ENCODE measurements around the gene RHOV.

The RHOV gene

DNA sequence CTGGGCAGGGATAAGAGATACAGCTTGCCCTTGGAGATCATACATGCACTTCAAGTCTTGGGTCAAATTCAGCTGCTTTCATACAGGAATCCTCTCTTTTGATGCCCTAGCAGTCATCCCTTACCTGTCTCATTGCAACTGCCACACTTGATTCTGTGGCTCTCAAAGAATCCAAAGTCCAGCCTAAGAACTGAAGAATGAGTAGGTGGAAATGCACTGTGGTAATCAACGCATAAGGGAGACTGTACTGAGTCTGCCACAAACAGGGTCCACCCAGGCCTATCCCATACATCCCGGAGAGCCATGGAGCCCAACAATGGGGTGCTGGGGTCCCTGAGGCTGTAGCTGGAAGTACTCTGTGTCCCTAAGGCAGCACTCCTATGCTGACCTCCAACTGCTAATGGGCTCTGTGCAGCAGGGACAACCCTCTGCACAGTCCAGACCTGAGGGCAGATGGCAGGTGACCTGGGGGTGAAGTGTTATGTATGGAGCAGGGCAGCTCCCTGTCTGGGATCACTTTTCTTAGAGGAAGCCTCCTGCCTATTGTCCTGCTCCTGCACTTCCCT, 18.5 kb upstream of the RHOV start:
- ChIA-PET CTCF (interaction anchor here (0.6 to 5.0 kb wide), 13 partner anchors 12 to 211 kb away, joined by 3 to 95 read pairs (median 6); partner anchors contain the start of gene RHOV), POLR2A (ENCODE audit: low non-redundant PET) (no interaction called here)
- peak overlapping the region; percentile 89 for H3K27ac ChIP-seq
- TF ChIP-seq CTCF (conservative IDR thresholded peaks at IDR 0.05; ENCODE audit: low read depth), result no peak
- no peak for DNase-seq (ENCODE audit: low spot score)

DNA sequence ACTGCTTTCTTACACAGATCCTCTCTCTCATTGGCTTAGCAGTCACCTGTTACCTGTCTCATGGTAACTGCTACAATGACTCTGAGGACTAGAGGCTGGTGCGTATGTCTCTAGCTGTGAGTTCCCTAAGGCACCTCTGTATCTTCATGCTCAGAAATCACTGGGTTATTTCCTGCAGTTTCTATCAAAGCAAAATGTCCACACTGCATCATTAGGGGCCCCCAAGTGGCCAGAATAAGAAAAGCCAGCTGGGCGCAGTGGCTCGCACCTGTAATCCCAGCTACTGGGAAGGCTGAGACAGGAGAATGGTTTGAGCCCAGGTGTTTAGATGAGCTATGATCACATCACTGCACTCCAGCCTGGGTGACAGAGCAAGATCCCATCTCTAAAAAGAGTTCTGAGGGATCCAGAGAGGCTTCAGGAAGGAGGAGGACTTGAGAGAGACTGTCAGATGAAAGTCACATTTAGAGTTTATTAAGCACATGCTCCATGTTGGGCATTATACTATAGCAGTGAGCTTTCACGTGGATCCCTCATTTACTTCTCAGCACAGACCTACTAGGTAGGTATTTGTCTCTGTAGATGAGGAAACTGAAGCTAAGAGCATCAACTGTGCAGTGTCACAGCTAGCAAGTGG, 17.9 kb upstream of the RHOV start:
- DNase-seq (ENCODE audit: low spot score), result peak; percentile 59
- H3K27ac ChIP-seq, result no peak overlapping the region
- POLR2A ChIA-PET (ENCODE audit: low non-redundant PET), result no interaction called here
- peak; percentile 96 for TF ChIP-seq CTCF (conservative IDR thresholded peaks at IDR 0.05; ENCODE audit: low read depth)
- CTCF ChIA-PET, result interaction anchor here (0.6 to 5.0 kb wide), 16 partner anchors 11 to 212 kb away, joined by 3 to 95 read pairs (median 5); partner anchors contain the start of gene RHOV

DNA sequence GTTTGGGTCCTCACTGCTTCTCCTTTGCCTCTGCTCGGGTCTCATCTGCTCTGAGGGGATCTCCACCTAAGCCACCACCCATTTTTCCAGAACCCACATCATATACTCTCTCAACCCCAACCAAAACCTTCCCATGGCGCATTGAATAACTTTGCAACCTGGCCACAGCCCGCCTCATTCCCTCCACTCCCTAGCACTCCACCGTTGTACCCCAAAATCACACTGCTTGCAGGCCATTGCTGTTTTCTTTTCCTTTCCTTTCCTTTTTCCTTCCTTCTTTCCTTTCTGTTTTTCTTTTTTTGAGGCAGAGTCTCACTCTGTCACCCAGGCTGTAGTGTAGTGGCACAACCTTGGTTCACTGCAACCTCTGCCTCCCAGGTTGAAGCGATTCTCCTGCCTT, 17.1 kb upstream of the RHOV start:
- ChIA-PET POLR2A (ENCODE audit: low non-redundant PET) (no interaction called here), CTCF (interaction anchor here (0.6 to 5.0 kb wide), 10 partner anchors 13 to 173 kb away, joined by 3 to 95 read pairs (median 6); partner anchors contain the start of gene RHOV)
- DNase-seq (ENCODE audit: low spot score), result no peak
- TF ChIP-seq CTCF (conservative IDR thresholded peaks at IDR 0.05; ENCODE audit: low read depth), result no peak
- H3K27ac ChIP-seq, result no peak overlapping the region

DNA sequence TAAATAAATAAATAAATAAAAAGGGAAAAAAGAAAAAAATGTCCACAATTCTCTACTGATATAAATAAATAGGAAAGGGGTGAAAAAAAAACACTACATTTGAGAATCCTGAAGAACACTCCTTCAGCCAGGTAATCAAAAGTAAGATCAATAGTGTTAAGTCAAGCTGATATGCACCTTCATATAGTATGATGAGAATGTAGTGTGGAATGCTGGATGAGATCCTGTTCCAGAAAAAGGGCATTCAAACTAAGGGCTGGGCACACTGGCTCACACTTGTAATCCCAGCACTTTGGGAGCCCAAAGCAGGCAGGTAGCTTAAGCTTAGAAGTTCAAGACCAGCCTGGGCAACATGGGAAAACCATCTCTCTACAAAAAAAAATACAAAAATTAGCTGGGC, 15.1 kb upstream of the RHOV start:
- no peak for TF ChIP-seq CTCF (conservative IDR thresholded peaks at IDR 0.05; ENCODE audit: low read depth)
- CTCF ChIA-PET, result interaction anchor here (0.8 to 5.0 kb wide), 4 partner anchors 15 to 110 kb away, joined by 3 to 95 read pairs (median 5); partner anchors contain the start of gene RHOV
- H3K27ac ChIP-seq, result no peak overlapping the region
- POLR2A ChIA-PET (ENCODE audit: low non-redundant PET), result no interaction called here
- no peak for DNase-seq (ENCODE audit: low spot score)

- no peak for TF ChIP-seq CTCF (conservative IDR thresholded peaks at IDR 0.05; ENCODE audit: low read depth)
- ChIA-PET CTCF (no interaction called here), POLR2A (ENCODE audit: low non-redundant PET) (no interaction called here)
- no peak overlapping the region for H3K27ac ChIP-seq
- no peak for DNase-seq (ENCODE audit: low spot score)
These were observed 12.6 kb upstream of the RHOV start for GRCh38 chr15:40886586-40886985.

- POLR2A ChIA-PET (ENCODE audit: low non-redundant PET), result no interaction called here
- no peak overlapping the region for H3K27ac ChIP-seq
- CTCF ChIA-PET, result interaction anchor here (0.7 to 2.9 kb wide), 6 partner anchors 11 to 250 kb away, joined by 3 to 12 read pairs (median 4); partner anchors contain the start of gene VPS18
- DNase-seq (ENCODE audit: low spot score), result no peak
- TF ChIP-seq CTCF (conservative IDR thresholded peaks at IDR 0.05; ENCODE audit: low read depth), result no peak
These were observed 7.3 kb upstream of the RHOV start for GRCh38 chr15:40881351-40881750.

Measured in RWPE1 (cell line).